ENCODE results near the gene ZC3HAV1.

DNA sequence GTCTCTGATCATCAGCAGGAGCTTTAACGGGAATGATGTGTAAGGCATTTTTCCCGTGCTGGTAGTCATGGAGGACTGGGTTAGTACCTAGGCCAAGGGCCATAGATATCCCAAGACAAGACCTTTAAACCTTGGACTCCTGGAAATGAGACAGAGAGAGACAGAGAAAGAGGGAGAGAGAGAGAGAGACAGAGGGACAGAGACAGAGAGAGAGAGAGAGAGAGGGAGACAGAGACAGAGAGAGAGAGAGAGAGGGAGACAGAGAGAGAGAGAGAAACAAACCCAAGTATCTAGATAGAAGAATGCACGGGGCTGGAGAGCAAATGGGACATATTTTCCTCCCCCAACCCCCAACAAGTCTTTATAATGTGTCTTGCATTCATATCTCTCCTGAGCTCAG, 22.3 kb downstream of the ZC3HAV1 start:
- TF ChIP-seq ARNTL (CRISPR knock-in tag; IDR thresholded peaks at IDR 0.05; ENCODE audit: borderline replicate concordance, low read depth): no peak
- no peak for TF ChIP-seq TOX (CRISPR knock-in tag; IDR thresholded peaks at IDR 0.05; ENCODE audit: borderline replicate concordance)
- TF ChIP-seq, protein P1, sequence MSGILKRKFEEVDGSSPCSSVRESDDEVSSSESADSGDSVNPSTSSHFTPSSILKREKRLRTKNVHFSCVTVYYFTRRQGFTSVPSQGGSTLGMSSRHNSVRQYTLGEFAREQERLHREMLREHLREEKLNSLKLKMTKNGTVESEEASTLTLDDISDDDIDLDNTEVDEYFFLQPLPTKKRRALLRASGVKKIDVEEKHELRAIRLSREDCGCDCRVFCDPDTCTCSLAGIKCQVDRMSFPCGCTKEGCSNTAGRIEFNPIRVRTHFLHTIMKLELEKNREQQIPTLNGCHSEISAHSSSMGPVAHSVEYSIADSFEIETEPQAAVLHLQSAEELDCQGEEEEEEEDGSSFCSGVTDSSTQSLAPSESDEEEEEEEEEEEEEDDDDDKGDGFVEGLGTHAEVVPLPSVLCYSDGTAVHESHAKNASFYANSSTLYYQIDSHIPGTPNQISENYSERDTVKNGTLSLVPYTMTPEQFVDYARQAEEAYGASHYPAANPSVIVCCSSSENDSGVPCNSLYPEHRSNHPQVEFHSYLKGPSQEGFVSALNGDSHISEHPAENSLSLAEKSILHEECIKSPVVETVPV (CRISPR knock-in tag; IDR thresholded peaks at IDR 0.05): no peak

Measured in SK-N-SH treated with all-trans-retinoic acid at 6 μM for 48 hours (cell line).